ENCODE results near the gene ZNF408. TPM values are rescaled to one million over a fixed set of nuclear protein-coding genes. Genes with fewer than 3 reads are reported as not detected.

The ZNF408 gene
- total RNA-seq: 1 to 10 TPM; 6.2 to 8.3 TPM

DNA sequence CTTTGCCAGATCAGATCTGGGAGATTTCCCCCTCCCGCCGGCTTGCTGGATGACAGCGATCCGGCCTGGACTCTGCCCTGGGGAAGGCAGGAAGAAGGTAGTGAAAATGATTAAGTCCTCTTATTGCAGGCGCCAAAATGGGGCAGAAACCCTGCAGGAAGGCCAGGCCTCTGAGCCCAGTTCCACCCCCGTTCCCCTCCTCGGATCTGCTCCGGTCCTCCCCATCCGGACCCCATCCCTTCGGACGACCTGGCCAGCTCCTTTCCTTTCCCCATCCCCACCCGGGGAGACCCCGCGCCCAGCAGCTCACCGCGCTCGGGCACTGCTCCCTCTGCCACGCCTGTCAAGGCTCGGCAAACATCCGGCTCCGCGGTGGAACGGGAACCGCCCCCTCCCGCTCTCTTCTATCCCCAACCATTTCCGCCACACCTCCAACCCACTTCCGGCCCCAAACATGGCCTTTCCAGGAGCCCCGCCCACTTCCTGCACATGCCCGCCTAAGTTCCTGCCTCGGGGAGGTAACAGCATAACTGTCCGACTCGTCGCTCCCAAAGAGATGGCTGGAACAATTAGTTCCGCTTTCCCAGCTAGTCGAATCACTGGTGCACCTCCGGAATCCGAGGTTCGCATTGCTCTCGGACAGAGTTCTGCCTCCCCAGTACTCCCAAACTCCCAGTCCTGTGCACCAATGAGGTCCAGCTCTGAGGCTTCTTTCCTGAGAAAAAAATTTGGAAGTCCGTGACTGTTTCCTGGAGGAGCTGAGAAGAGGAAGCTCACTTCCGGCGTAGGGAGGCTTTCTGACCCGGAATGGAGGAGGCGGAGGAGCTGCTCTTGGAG lies at the start of gene ZNF408, which contains the start of gene ARHGAP1:
Gene ZNF408 (plus strand): TSS at position 791 of the 837 bp plus-strand sequence. CDS start 17 bp downstream, at position 808.
Gene ARHGAP1 (minus strand): TSS at position 379 of the 837 bp plus-strand sequence. CDS start 4,512 bp downstream, outside the sequence.

DNA sequence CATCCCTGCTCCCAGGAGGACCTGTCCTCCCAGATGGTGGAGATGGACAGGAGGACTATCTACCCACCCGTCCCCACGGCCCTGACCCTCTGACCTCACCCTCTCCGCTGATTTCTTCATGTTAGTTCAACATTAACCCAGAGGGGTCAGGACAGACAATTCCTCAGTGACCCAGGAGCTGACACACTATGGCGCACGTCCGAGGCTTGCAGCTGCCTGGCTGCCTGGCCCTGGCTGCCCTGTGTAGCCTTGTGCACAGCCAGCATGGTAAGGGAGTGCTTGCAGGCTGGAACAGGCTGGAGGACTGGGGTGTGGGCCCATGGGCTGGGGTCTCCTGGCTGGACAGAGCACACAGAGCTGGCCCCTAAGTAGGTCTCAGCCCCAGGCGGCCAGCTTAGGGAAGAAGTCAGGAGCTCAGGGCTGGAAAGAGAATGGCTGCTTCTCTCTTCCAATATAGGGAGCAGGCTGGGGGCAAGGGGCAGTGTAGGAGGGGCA lies 18.3 kb downstream of the ZNF408 start, which contains the start of gene F2:
Gene F2 (plus strand): TSS at position 166 of the 495 bp plus-strand sequence. CDS start 23 bp downstream, at position 189.

Small RNA genes lying within 50 kb of the gene (small RNA-seq; reads per million reads assigned to genes)
- gene MIR5582: 5.2 to 7.7 reads per million in 2 donors

Other genes with a start within 250 kb of the ZNF408 start
- 10 to 100 TPM; 42.0 to 47.6 TPM for gene AMBRA1, start 107.0 kb upstream of the ZNF408 start, total RNA-seq
- 1 to 10 TPM; 5.7 to 7.2 TPM for gene HARBI1, start 83.8 kb upstream of the ZNF408 start, total RNA-seq
- 10 to 100 TPM; 39.3 to 52.3 TPM for gene ATG13, start 83.5 kb upstream of the ZNF408 start, total RNA-seq
- 10 to 100 TPM; 28.3 to 34.1 TPM for gene ARHGAP1, start 412 bp upstream of the ZNF408 start, total RNA-seq
- not detected for gene F2, start 18.2 kb downstream of the ZNF408 start, total RNA-seq
- 10 to 100 TPM; 73.0 to 95.6 TPM for gene CKAP5, start 145.2 kb downstream of the ZNF408 start, total RNA-seq
- 1 to 10 TPM; 2.4 to 2.7 TPM for gene LRP4, start 217.5 kb downstream of the ZNF408 start, total RNA-seq
- 10 to 100 TPM; 19.3 to 22.3 TPM for gene CSTPP1, start 235.7 kb downstream of the ZNF408 start, total RNA-seq